Neural progenitor cell (in vitro differentiated cells): ENCODE measurements around the gene ATXN1. TPM values are rescaled to one million over a fixed set of nuclear protein-coding genes. Genes with fewer than 3 reads are reported as not detected.

ENCODE experiments used
- DNase-seq: peaks from one replicate; pipeline ENCODE4 v3.0.0-alpha.2; 2016; ENCODE audit warnings: low spot score
- H2AFZ ChIP-seq: fragments of 200-600 bp; sonication (generic); replicated peaks from 2 replicates; pipeline ENCODE4 v1.6.1; 2016; ENCODE audit warnings: antibody characterized with exemption
- H3F3A ChIP-seq: fragments of 200-600 bp; sonication (generic); 2 replicates; pipeline ENCODE4 v1.6.1; 2016; ENCODE audit warnings: antibody characterized with exemption, low read depth
- H3K27ac ChIP-seq: fragments of 200-600 bp; sonication (generic); 2 replicates; pipeline ENCODE4 v1.5.1; 2016; ENCODE audit warnings: mild to moderate bottlenecking
- H3K27me3 ChIP-seq: fragments of 200-600 bp; sonication (generic); 2 replicates; pipeline ENCODE4 v1.6.1; 2016; ENCODE audit warnings: mild to moderate bottlenecking, moderate library complexity
- H3K36me3 ChIP-seq: fragments of 200-600 bp; sonication (generic); 2 replicates; pipeline ENCODE4 v1.5.1; 2016
- H3K4me1 ChIP-seq: fragments of 200-600 bp; sonication (generic); 2 replicates; pipeline ENCODE4 v1.6.1; 2016; ENCODE audit warnings: mixed run types
- H3K4me2 ChIP-seq: fragments of 200-600 bp; sonication (generic); 2 replicates; pipeline ENCODE4 v1.6.1; 2016
- H3K4me3 ChIP-seq: fragments of 200-600 bp; sonication (generic); 2 replicates; pipeline ENCODE4 v1.5.1; 2016
- H3K79me2 ChIP-seq: fragments of 200-600 bp; sonication (generic); 2 replicates; pipeline ENCODE4 v1.6.1; 2016; ENCODE audit warnings: low read depth
- H3K9ac ChIP-seq: fragments of 200-600 bp; sonication (generic); 2 replicates; pipeline ENCODE4 v1.6.1; 2016
- H3K9me3 ChIP-seq: fragments of 200-600 bp; sonication (generic); 2 replicates; pipeline ENCODE4 v1.5.1; 2016; ENCODE audit warnings: low read depth
- H4K20me1 ChIP-seq: fragments of 200-600 bp; sonication (generic); 2 replicates; pipeline ENCODE4 v1.6.1; 2016; ENCODE audit warnings: low read depth
- H3K27ac Mint-ChIP-seq: 3 replicates; pipeline ENCODE4 v1.8.0; 2021; ENCODE audit warnings: mixed read lengths
- H3K27me3 Mint-ChIP-seq: 2 replicates; pipeline ENCODE4 v1.8.0; 2022; ENCODE audit warnings: low read depth, mild to moderate bottlenecking, inconsistent platforms, moderate library complexity, mixed read lengths; ENCODE audit not compliant: insufficient read depth
- H3K36me3 Mint-ChIP-seq: 3 replicates; pipeline ENCODE4 v1.8.0; 2021; ENCODE audit warnings: mixed read lengths
- H3K4me1 Mint-ChIP-seq: 3 replicates; pipeline ENCODE4 v1.8.0; 2021; ENCODE audit warnings: mixed read lengths
- H3K4me3 Mint-ChIP-seq: 3 replicates; pipeline ENCODE4 v1.8.0; 2021; ENCODE audit warnings: mild to moderate bottlenecking, moderate library complexity, mixed read lengths
- H3K9me3 Mint-ChIP-seq: 3 replicates; pipeline ENCODE4 v1.8.0; 2020; ENCODE audit warnings: mixed read lengths
- EZH2 ChIP-seq: fragments of 200-600 bp; sonication (generic); IDR thresholded peaks from 2 replicates; pipeline ENCODE4 v1.6.1; 2017; ENCODE audit warnings: antibody characterized with exemption, mild to moderate bottlenecking, moderate library complexity
- EZH2phosphoT487 ChIP-seq: fragments of 200-600 bp; sonication (generic); IDR thresholded peaks from 2 replicates; pipeline ENCODE4 v1.6.1; 2017; ENCODE audit warnings: antibody characterized with exemption
- total RNA-seq: library from RNA; depleted of rRNA; stranded (reverse); fragments of >200 nt; gene quantifications from 2 replicates; pipeline ENCODE4 v1.2.3, GENCODE V29; 2015; ENCODE audit warnings: low replicate concordance
- TF ChIP-seq, protein P1 (sequence below): fragments of 200-600 bp; sonication (generic); IDR thresholded peaks from 2 replicates; pipeline ENCODE4 v1.5.1; 2017; ENCODE audit warnings: antibody characterized with exemption, mild to moderate bottlenecking

ATXN1 gene
- total RNA-seq, 1 donor from 2014 or later, result 3.6 TPM

GRCh38 chr6:16256781-16257180, 504.5 kb downstream of the ATXN1 start:
- Mint-ChIP-seq H3K4me3 (no peak overlapping the region), H3K27ac (no peak overlapping the region), H3K36me3 (peaks cover 5% of the 10 kb centered on the region), H3K27me3 (peaks cover 6% of the 10 kb centered on the region), H3K4me1 (peaks cover 20% of the 10 kb centered on the region), H3K9me3 (peaks cover 5% of the 10 kb centered on the region)
- Histone ChIP-seq H3K4me1 (peaks cover 15% of the 10 kb centered on the region), H4K20me1 (no peaks in the 10 kb centered on the region), H3K4me3 (no peak overlapping the region), H3K27ac (no peak overlapping the region), H3F3A (peaks cover 3% of the 10 kb centered on the region), H3K9me3 (no peaks in the 10 kb centered on the region), H3K36me3 (no peaks in the 10 kb centered on the region), H2AFZ (no peak overlapping the region), H3K4me2 (no peak overlapping the region), H3K9ac (no peak overlapping the region), H3K79me2 (no peaks in the 10 kb centered on the region), H3K27me3 (peaks cover 27% of the 10 kb centered on the region)
- no peak for TF ChIP-seq EZH2phosphoT487
- TF ChIP-seq, protein P1, sequence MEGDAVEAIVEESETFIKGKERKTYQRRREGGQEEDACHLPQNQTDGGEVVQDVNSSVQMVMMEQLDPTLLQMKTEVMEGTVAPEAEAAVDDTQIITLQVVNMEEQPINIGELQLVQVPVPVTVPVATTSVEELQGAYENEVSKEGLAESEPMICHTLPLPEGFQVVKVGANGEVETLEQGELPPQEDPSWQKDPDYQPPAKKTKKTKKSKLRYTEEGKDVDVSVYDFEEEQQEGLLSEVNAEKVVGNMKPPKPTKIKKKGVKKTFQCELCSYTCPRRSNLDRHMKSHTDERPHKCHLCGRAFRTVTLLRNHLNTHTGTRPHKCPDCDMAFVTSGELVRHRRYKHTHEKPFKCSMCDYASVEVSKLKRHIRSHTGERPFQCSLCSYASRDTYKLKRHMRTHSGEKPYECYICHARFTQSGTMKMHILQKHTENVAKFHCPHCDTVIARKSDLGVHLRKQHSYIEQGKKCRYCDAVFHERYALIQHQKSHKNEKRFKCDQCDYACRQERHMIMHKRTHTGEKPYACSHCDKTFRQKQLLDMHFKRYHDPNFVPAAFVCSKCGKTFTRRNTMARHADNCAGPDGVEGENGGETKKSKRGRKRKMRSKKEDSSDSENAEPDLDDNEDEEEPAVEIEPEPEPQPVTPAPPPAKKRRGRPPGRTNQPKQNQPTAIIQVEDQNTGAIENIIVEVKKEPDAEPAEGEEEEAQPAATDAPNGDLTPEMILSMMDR, result no peak
- TF ChIP-seq EZH2, result no peak
- no peak for DNase-seq

DNA sequence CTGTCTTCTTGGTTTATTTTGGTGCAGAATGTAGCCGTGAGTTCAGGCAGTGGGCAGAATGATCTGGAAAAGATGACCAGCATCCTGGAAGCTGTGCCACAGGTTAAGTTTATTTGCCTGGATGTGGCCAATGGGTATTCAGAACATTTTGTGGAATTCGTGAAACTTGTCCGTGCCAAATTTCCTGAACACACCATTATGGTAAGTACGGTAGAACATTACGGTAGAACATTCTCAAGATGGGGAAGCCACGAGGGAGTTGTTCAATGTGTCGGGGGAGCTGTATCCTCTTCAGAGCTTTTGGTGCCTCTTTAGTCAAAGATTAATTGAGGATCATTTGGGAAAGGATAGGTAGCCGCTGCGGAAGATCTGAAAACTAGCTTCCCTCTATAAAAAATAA, 506.7 kb downstream of the ATXN1 start:
- Histone ChIP-seq H3F3A (peaks cover 18% of the 10 kb centered on the region), H3K27ac (no peak overlapping the region), H2AFZ (no peak overlapping the region), H3K27me3 (peaks cover 37% of the 10 kb centered on the region), H3K36me3 (no peaks in the 10 kb centered on the region), H3K9ac (no peak overlapping the region), H3K4me3 (no peak overlapping the region), H3K79me2 (no peaks in the 10 kb centered on the region), H4K20me1 (peaks cover 8% of the 10 kb centered on the region), H3K9me3 (no peaks in the 10 kb centered on the region), H3K4me1 (peaks cover 24% of the 10 kb centered on the region), H3K4me2 (no peak overlapping the region)
- Mint-ChIP-seq H3K4me1 (peaks cover 28% of the 10 kb centered on the region), H3K9me3 (peaks cover 5% of the 10 kb centered on the region), H3K4me3 (no peak overlapping the region), H3K27me3 (peaks cover 6% of the 10 kb centered on the region), H3K36me3 (peaks cover 5% of the 10 kb centered on the region), H3K27ac (no peak overlapping the region)
- TF ChIP-seq EZH2, result no peak
- no peak for TF ChIP-seq EZH2phosphoT487
- TF ChIP-seq, protein P1, result no peak
- DNase-seq, result no peak

DNA sequence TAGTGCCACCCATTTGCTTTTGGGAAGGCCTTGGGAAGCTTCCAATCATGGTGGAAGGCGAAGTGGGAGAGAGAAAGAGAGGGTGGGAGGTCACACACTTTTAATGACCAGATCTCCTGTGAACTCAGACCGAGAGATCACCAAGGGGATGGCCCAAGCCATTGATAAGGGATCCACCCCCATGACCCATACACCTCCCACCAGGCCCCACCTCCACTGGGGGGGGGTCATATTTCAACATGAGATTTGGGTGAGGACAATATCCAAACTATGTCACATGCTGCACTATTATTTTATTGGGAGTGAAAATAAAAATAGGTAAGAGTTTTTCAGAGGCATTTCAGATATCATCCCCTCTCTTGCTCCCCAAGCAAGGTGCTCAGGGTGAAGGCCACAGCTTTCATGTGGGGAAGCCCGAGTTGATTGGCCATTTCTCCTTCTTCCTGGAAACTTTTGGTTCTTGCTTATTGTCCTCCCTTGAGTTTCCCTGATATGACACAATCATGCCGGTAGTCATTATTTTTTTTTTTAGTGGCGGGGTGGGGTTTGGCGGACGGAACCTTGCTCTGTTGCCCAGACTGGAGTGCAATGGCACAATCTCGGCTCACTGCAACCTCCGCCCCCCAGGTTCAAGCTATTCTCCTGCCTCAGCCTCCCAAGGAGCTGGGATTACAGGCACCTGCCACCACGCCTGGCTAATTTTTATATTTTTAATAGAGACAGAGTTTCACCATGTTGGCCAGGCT, 507.7 kb downstream of the ATXN1 start:
- no peaks in the 10 kb centered on the region for H3K36me3 ChIP-seq
- Mint-ChIP-seq H3K27me3 (peaks cover 9% of the 10 kb centered on the region), H3K4me1 (peaks cover 23% of the 10 kb centered on the region), H3K4me3 (no peak overlapping the region), H3K9me3 (peaks cover 5% of the 10 kb centered on the region), H3K36me3 (peaks cover 5% of the 10 kb centered on the region), H3K27ac (no peak overlapping the region)
- no peak overlapping the region for H3K9ac ChIP-seq
- no peak overlapping the region for H2AFZ ChIP-seq
- peaks cover 12% of the 10 kb centered on the region for H4K20me1 ChIP-seq
- no peaks in the 10 kb centered on the region for H3K9me3 ChIP-seq
- no peak overlapping the region for H3K27ac ChIP-seq
- peaks cover 25% of the 10 kb centered on the region for H3K4me1 ChIP-seq
- no peak for TF ChIP-seq EZH2phosphoT487
- TF ChIP-seq EZH2, result no peak
- TF ChIP-seq, protein P1, result no peak
- H3F3A ChIP-seq, result peaks cover 27% of the 10 kb centered on the region
- no peak overlapping the region for H3K4me2 ChIP-seq
- peaks cover 41% of the 10 kb centered on the region for H3K27me3 ChIP-seq
- no peaks in the 10 kb centered on the region for H3K79me2 ChIP-seq
- DNase-seq, result no peak
- no peak overlapping the region for H3K4me3 ChIP-seq
